ENCODE results near the gene CFAP65. TPM values are rescaled to one million over a fixed set of nuclear protein-coding genes. Genes with fewer than 3 reads are reported as not detected.

The CFAP65 gene
- total and polyA plus RNA-seq, 2 of the 13 experiments (the other 11 are each of a cell fraction or from before 2014, with no cell fraction given) = 0.05 TPM; not detected in 1

- Histone ChIP-seq H3K27me3 (ENCODE audit: control insufficient read depth in 1 of 2, insufficient read depth in 2 of 2, low read length in 2 of 2) (no peaks in the 10 kb centered on the region), H2AFZ (ENCODE audit: low read length) (no peak overlapping the region), H3K27ac (ENCODE audit: extremely low read length, insufficient read depth, low read length) (no peak overlapping the region), H3K4me2 (ENCODE audit: low read depth, low read length) (no peak overlapping the region), H3K79me2 (ENCODE audit: insufficient read depth, low read length) (no peaks in the 10 kb centered on the region), H3K9ac (ENCODE audit: insufficient read depth, low read depth, low read length) (no peak overlapping the region), H3K4me3 (replicated peaks in 1 of 3; ENCODE audit: insufficient read depth in 1 of 3, low read depth in 2 of 3, low read length in 3 of 3) (no peak overlapping the region), H3K36me3 (replicated peaks in 1 of 2; ENCODE audit: control insufficient read depth in 1 of 2, insufficient read depth in 2 of 2, low read length in 2 of 2) (peaks cover 15 to 23% of the 10 kb centered on the region in 2 experiments), H3K9me3 (ENCODE audit: low read length) (no peaks in the 10 kb centered on the region), H3K4me1 (ENCODE audit: insufficient read depth, low read length) (peaks cover 58% of the 10 kb centered on the region), H4K20me1 (ENCODE audit: insufficient read depth, low read length) (no peaks in the 10 kb centered on the region; the same call in 1 of the 2 replicates)
- WGBS (ENCODE audit: low lambda C conversion rate) = 96% methylated on average over 3 of the region's 3 CpGs
- intact Hi-C loops (cut with micrococcal nuclease; ENCODE audit: unreplicated experiment) = no loop called here
- FAIRE-seq = no peak
- TF ChIP-seq DBP (CRISPR knock-in tag; IDR thresholded peaks at IDR 0.05; ENCODE audit: not compliant biosample characterization) = no peak
- no peak for TF ChIP-seq ZNF451 (CRISPR knock-in tag; IDR thresholded peaks at IDR 0.05)
- TF ChIP-seq, protein P1, sequence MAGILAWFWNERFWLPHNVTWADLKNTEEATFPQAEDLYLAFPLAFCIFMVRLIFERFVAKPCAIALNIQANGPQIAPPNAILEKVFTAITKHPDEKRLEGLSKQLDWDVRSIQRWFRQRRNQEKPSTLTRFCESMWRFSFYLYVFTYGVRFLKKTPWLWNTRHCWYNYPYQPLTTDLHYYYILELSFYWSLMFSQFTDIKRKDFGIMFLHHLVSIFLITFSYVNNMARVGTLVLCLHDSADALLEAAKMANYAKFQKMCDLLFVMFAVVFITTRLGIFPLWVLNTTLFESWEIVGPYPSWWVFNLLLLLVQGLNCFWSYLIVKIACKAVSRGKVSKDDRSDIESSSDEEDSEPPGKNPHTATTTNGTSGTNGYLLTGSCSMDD (CRISPR knock-in tag; IDR thresholded peaks at IDR 0.05) = no peak
- TF ChIP-seq MAFK (conservative IDR thresholded peaks at IDR 0.05 in 1 of 2, IDR thresholded peaks at IDR 0.05 in 1 of 2; ENCODE audit: low read length in 2 of 2) = no peak
- no peak for TF ChIP-seq ZNF496 (CRISPR knock-in tag; IDR thresholded peaks at IDR 0.05; ENCODE audit: insufficient replicate concordance)
- TF ChIP-seq CREM (IDR thresholded peaks at IDR 0.05) = no peak
- TF ChIP-seq CREM (CRISPR knock-in tag; IDR thresholded peaks at IDR 0.05) = no peak
- TF ChIP-seq, protein P2, sequence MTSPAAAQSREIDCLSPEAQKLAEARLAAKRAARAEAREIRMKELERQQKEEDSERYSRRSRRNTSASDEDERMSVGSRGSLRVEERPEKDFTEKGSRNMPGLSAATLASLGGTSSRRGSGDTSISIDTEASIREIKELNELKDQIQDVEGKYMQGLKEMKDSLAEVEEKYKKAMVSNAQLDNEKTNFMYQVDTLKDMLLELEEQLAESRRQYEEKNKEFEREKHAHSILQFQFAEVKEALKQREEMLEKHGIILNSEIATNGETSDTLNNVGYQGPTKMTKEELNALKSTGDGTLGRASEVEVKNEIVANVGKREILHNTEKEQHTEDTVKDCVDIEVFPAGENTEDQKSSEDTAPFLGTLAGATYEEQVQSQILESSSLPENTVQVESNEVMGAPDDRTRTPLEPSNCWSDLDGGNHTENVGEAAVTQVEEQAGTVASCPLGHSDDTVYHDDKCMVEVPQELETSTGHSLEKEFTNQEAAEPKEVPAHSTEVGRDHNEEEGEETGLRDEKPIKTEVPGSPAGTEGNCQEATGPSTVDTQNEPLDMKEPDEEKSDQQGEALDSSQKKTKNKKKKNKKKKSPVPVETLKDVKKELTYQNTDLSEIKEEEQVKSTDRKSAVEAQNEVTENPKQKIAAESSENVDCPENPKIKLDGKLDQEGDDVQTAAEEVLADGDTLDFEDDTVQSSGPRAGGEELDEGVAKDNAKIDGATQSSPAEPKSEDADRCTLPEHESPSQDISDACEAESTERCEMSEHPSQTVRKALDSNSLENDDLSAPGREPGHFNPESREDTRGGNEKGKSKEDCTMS (CRISPR knock-in tag; conservative IDR thresholded peaks at IDR 0.05) = no peak
- no peak for TF ChIP-seq ZNF660 (CRISPR knock-in tag; IDR thresholded peaks at IDR 0.05; ENCODE audit: borderline replicate concordance, low read depth)
- no peak for TF ChIP-seq JUN (CRISPR knock-in tag; IDR thresholded peaks at IDR 0.05)
- TF ChIP-seq NCOR1 (IDR thresholded peaks at IDR 0.05; ENCODE audit: borderline replicate concordance, low read length) = no peak
- no peak for DNase-seq (ENCODE audit: low spot score)
- BruUV-seq (replicated peaks) = no TSS peak
- POLR2A ChIA-PET = no interaction called here
- in situ Hi-C loops (cut with HindIII; ENCODE audit: extremely low pct_ligation_motif_present, low pct_unique_long_range_greater_than_20kb) = no loop called here
- ATAC-seq = no peak
- CTCF ChIA-PET (ENCODE audit: low intra/inter-chr PET ratio, low total read pairs) = no interaction called here
Observed at GRCh38 chr2:219076253-219076652, 34.9 kb upstream of the CFAP65 start.

Data from HepG2 (cell line).